ENCODE measurements around the gene AJM1. TPM values are rescaled to one million over a fixed set of nuclear protein-coding genes. Genes with fewer than 3 reads are reported as not detected.
A peak's percentile ranks its signal among the peaks of the same experiment; 100 is the strongest.

AJM1 gene
- total RNA-seq, 1 donor from 2014 or later, result 7.4 TPM

GRCh38 chr9:136847088-136847825, 5.0 kb downstream of the AJM1 start:
- no peaks in the 10 kb centered on the region for H3K9me3 Mint-ChIP-seq (ENCODE audit: low read depth)
- no peaks in the 10 kb centered on the region for H3K27me3 Mint-ChIP-seq (ENCODE audit: low read depth)
- no peak for DNase-seq (ENCODE audit: low spot score)
- H3K36me3 Mint-ChIP-seq (ENCODE audit: low read depth), result peaks cover 2% of the 10 kb centered on the region
- TF ChIP-seq CTCF (IDR thresholded peaks at IDR 0.05), result no peak
- H3K4me3 Mint-ChIP-seq (ENCODE audit: unreplicated experiment), result peak overlapping the region; percentile 96
- H3K27ac Mint-ChIP-seq (ENCODE audit: unreplicated experiment), result peak overlapping the region; percentile 97
- H3K4me1 Mint-ChIP-seq (ENCODE audit: low read depth), result peaks cover 24% of the 10 kb centered on the region

GRCh38 chr9:136847826-136848392, 5.6 kb downstream of the AJM1 start:
- TF ChIP-seq CTCF (IDR thresholded peaks at IDR 0.05), result no peak
- H3K9me3 Mint-ChIP-seq (ENCODE audit: low read depth), result no peaks in the 10 kb centered on the region
- peaks cover 22% of the 10 kb centered on the region for H3K4me1 Mint-ChIP-seq (ENCODE audit: low read depth)
- no peak for DNase-seq (ENCODE audit: low spot score)
- peaks cover 2% of the 10 kb centered on the region for H3K36me3 Mint-ChIP-seq (ENCODE audit: low read depth)
- H3K27me3 Mint-ChIP-seq (ENCODE audit: low read depth), result no peaks in the 10 kb centered on the region
- H3K27ac Mint-ChIP-seq (ENCODE audit: unreplicated experiment), result peak overlapping the region; percentile 97
- H3K4me3 Mint-ChIP-seq (ENCODE audit: unreplicated experiment), result peak overlapping the region; percentile 96

- no peaks in the 10 kb centered on the region for H3K27me3 Mint-ChIP-seq (ENCODE audit: low read depth)
- H3K4me1 Mint-ChIP-seq (ENCODE audit: low read depth), result peaks cover 19% of the 10 kb centered on the region
- peaks cover 2% of the 10 kb centered on the region for H3K36me3 Mint-ChIP-seq (ENCODE audit: low read depth)
- TF ChIP-seq CTCF (IDR thresholded peaks at IDR 0.05), result no peak
- no peaks in the 10 kb centered on the region for H3K9me3 Mint-ChIP-seq (ENCODE audit: low read depth)
- no peak for DNase-seq (ENCODE audit: low spot score)
- H3K4me3 Mint-ChIP-seq (ENCODE audit: unreplicated experiment), result peak overlapping the region; percentile 96
- peak overlapping the region; percentile 97 for H3K27ac Mint-ChIP-seq (ENCODE audit: unreplicated experiment)
Observed at GRCh38 chr9:136848393-136849037, 6.2 kb downstream of the AJM1 start.

GRCh38 chr9:136849038-136849959, 7.0 kb downstream of the AJM1 start, which contains the start of gene PHPT1:
Gene PHPT1 (plus strand): TSS chr9:136849409. CDS start chr9:136849431, 22 bp downstream.
- H3K4me3 Mint-ChIP-seq (ENCODE audit: unreplicated experiment), result peak within 1 kb of the TSS; percentile 96

More at GRCh38 chr9:136849038-136849959, 7.0 kb downstream of the AJM1 start, which contains the start of gene PHPT1:
- Mint-ChIP-seq H3K4me1 (ENCODE audit: low read depth) (peaks cover 17% of the 10 kb centered on the region), H3K27ac (ENCODE audit: unreplicated experiment) (peak within 1 kb of the TSS; percentile 97), H3K27me3 (ENCODE audit: low read depth) (no peaks in the 10 kb centered on the region), H3K36me3 (ENCODE audit: low read depth) (peaks cover 2% of the 10 kb centered on the region), H3K9me3 (ENCODE audit: low read depth) (no peaks in the 10 kb centered on the region)
- no peak for TF ChIP-seq CTCF (IDR thresholded peaks at IDR 0.05)
- DNase-seq (ENCODE audit: low spot score), result peak; percentile 100
